Activated B cell treated with CpG ODN at 0.5 μM for 24 hours (primary cell): ENCODE data around the gene BBS4. TPM values are rescaled to one million over a fixed set of nuclear protein-coding genes. Genes with fewer than 3 reads are reported as not detected.

Experiments
- ATAC-seq: fragments of 200-7000 bp; cut with Tn5 transposase; one replicate; pipeline ENCODE4 v1.10.0; 2021; ENCODE audit warnings: low read depth, mild to moderate bottlenecking, moderate library complexity
- CTCF ChIA-PET: fragments of 350-600 bp; sonication (Branson Sonifier 250); formaldehyde crosslinking; loops from one replicate; lab custom pipeline; 2021; ENCODE audit warnings: antibody characterized with exemption; lab: Charles Lee
- POLR2A ChIA-PET: fragments of 350-600 bp; sonication (Branson Sonifier 250); formaldehyde crosslinking; loops from one replicate; lab custom pipeline; 2021; ENCODE audit warnings: antibody characterized with exemption; lab: Charles Lee
- DNase-seq: peaks from one replicate; pipeline ENCODE4 v3.0.0; 2022
- H3K27ac Mint-ChIP-seq: one replicate; pipeline ENCODE4 v1.8.0; 2020; ENCODE audit warnings: mixed read lengths
- H3K27me3 Mint-ChIP-seq: one replicate; pipeline ENCODE4 v1.8.0; 2021; ENCODE audit warnings: mixed read lengths
- H3K36me3 Mint-ChIP-seq: one replicate; pipeline ENCODE4 v1.8.0; 2021; ENCODE audit warnings: low read depth, mixed read lengths
- H3K4me1 Mint-ChIP-seq: one replicate; pipeline ENCODE4 v1.8.0; 2021; ENCODE audit warnings: mixed read lengths
- H3K4me3 Mint-ChIP-seq: one replicate; pipeline ENCODE4 v1.8.0; 2020; ENCODE audit warnings: mild to moderate bottlenecking, mixed read lengths
- H3K9me3 Mint-ChIP-seq: one replicate; pipeline ENCODE4 v1.8.0; 2020; ENCODE audit warnings: mixed read lengths
- CTCF ChIP-seq: fragments of 200-600 bp; IDR thresholded peaks from one replicate; pipeline ENCODE4 v1.8.0; 2022; ENCODE audit warnings: antibody characterized with exemption, mild to moderate bottlenecking
- intact Hi-C: fragments of 100-400 bp; cut with micrococcal nuclease; formaldehyde crosslinking; loops from one replicate; pipeline ENCODE4 v1.15.1; 2024
- total RNA-seq: library from RNA; stranded (reverse); gene quantifications from 2 replicates; pipeline ENCODE4 v1.2.3, GENCODE V29; 2022

BBS4 gene
- total RNA-seq, 1 donor from 2014 or later, result 21.4 TPM

GRCh38 chr15:72733941-72734738 is 48.1 kb downstream of the BBS4 start:
- H3K27ac Mint-ChIP-seq, result no peak overlapping the region
- H3K4me1 Mint-ChIP-seq, result peaks cover 3% of the 10 kb centered on the region
- intact Hi-C loops, result no loop called here
- ATAC-seq (no peak), DNase-seq (no peak)
- H3K9me3 Mint-ChIP-seq, result no peaks in the 10 kb centered on the region
- H3K27me3 Mint-ChIP-seq, result no peaks in the 10 kb centered on the region
- peaks cover 65% of the 10 kb centered on the region for H3K36me3 Mint-ChIP-seq
- POLR2A ChIA-PET, result no interaction called here
- CTCF ChIA-PET, result no interaction called here
- H3K4me3 Mint-ChIP-seq, result no peak overlapping the region
- TF ChIP-seq CTCF, result no peak

GRCh38 chr15:72735111-72735510 is 49.1 kb downstream of the BBS4 start:
- H3K9me3 Mint-ChIP-seq, result no peaks in the 10 kb centered on the region
- no peak for TF ChIP-seq CTCF
- DNase-seq (no peak), ATAC-seq (no peak)
- H3K4me1 Mint-ChIP-seq, result peaks cover 11% of the 10 kb centered on the region
- H3K27ac Mint-ChIP-seq, result no peak overlapping the region
- CTCF ChIA-PET, result interaction anchor here (4.9 kb wide), 1 partner anchor 13 kb away, joined by 18 read pairs; no protein-coding TSS in a partner anchor
- H3K36me3 Mint-ChIP-seq, result peaks cover 73% of the 10 kb centered on the region
- H3K27me3 Mint-ChIP-seq, result no peaks in the 10 kb centered on the region
- intact Hi-C loops, result no loop called here
- POLR2A ChIA-PET, result no interaction called here
- H3K4me3 Mint-ChIP-seq, result no peak overlapping the region

- ChIA-PET POLR2A (no interaction called here), CTCF (interaction anchor here (0.7 to 4.9 kb wide), 2 partner anchors 14 to 15 kb away, joined by 3 to 18 read pairs; no protein-coding TSS in a partner anchor)
- H3K4me1 Mint-ChIP-seq, result peaks cover 23% of the 10 kb centered on the region
- intact Hi-C loops, result no loop called here
- DNase-seq, result no peak
- H3K4me3 Mint-ChIP-seq, result no peak overlapping the region
- H3K27ac Mint-ChIP-seq, result no peak overlapping the region
- H3K36me3 Mint-ChIP-seq, result peaks cover 81% of the 10 kb centered on the region
- no peaks in the 10 kb centered on the region for H3K9me3 Mint-ChIP-seq
- H3K27me3 Mint-ChIP-seq, result no peaks in the 10 kb centered on the region
- no peak for ATAC-seq
- no peak for TF ChIP-seq CTCF
Observed at GRCh38 chr15:72737061-72737460, 51.1 kb downstream of the BBS4 start.

- Mint-ChIP-seq H3K9me3 (no peaks in the 10 kb centered on the region), H3K4me3 (no peak overlapping the region), H3K27me3 (no peaks in the 10 kb centered on the region), H3K4me1 (peaks cover 23% of the 10 kb centered on the region), H3K27ac (no peak overlapping the region), H3K36me3 (peaks cover 77% of the 10 kb centered on the region)
- no peak for TF ChIP-seq CTCF
- ATAC-seq (no peak), DNase-seq (no peak)
- intact Hi-C loops, result no loop called here
- ChIA-PET POLR2A (no interaction called here), CTCF (interaction anchor here (4.9 kb wide), 1 partner anchor 15 kb away, joined by 18 read pairs; no protein-coding TSS in a partner anchor)
Observed at GRCh38 chr15:72737723-72738122, 51.7 kb downstream of the BBS4 start.

- ATAC-seq, result peak; percentile 25
- Mint-ChIP-seq H3K4me1 (peaks cover 23% of the 10 kb centered on the region), H3K9me3 (no peaks in the 10 kb centered on the region), H3K4me3 (peak overlapping the region; percentile 32), H3K36me3 (peaks cover 64% of the 10 kb centered on the region), H3K27me3 (no peaks in the 10 kb centered on the region), H3K27ac (peak overlapping the region; percentile 54)
- ChIA-PET CTCF (no interaction called here), POLR2A (interaction anchor here (0.5 kb wide), 1 partner anchor 29 kb away, joined by 3 read pairs; no protein-coding TSS in a partner anchor)
- intact Hi-C loops, result no loop called here
- TF ChIP-seq CTCF, result no peak
- no peak for DNase-seq
Observed at GRCh38 chr15:72740219-72740618, 54.2 kb downstream of the BBS4 start.
